Skeletal muscle tissue (tissue), 5 donors: Measurements from ENCODE around the gene FBXO47. TPM values are rescaled to one million over a fixed set of nuclear protein-coding genes. Genes with fewer than 3 reads are reported as not detected.

Source experiments
- H3K27ac ChIP-seq: one replicate; pipeline ENCODE4 v1.7.0; 2013; ENCODE audit warnings: mild to moderate bottlenecking, low read depth, low read length, inconsistent platforms
- H3K27me3 ChIP-seq, 3 donors: one replicate each; pipeline ENCODE4 v1.7.0; 2013; ENCODE audit warnings: low read length in 3 of 3; ENCODE audit not compliant: control insufficient read depth in 3 of 3, insufficient read depth in 3 of 3
- H3K36me3 ChIP-seq, 3 donors: one replicate each; pipeline ENCODE4 v1.7.0; 2013; ENCODE audit warnings: low read length in 3 of 3; ENCODE audit not compliant: control insufficient read depth in 3 of 3, insufficient read depth in 3 of 3
- H3K4me1 ChIP-seq, 3 donors: one replicate each; pipeline ENCODE4 v1.7.0; 2013; ENCODE audit warnings: low read length in 3 of 3, mild to moderate bottlenecking in 3 of 3; ENCODE audit not compliant: control insufficient read depth in 3 of 3, insufficient read depth in 3 of 3
- H3K4me3 ChIP-seq, 3 donors: one replicate each; pipeline ENCODE4 v1.7.0; 2013; ENCODE audit warnings: low read length in 3 of 3
- H3K9ac ChIP-seq, 3 donors: one replicate each; pipeline ENCODE4 v1.7.0; 2013; ENCODE audit warnings: low read length in 3 of 3, mild to moderate bottlenecking in 3 of 3, moderate library complexity in 2 of 3, low read depth in 1 of 3
- H3K9me3 ChIP-seq, 3 donors: one replicate each; pipeline ENCODE4 v1.7.0; 2013; ENCODE audit warnings: low read length in 3 of 3; ENCODE audit not compliant: control insufficient read depth in 3 of 3
- small RNA-seq: library from RNA; depleted of rRNA; stranded (forward); fragments of <200 nt; gene quantifications from one replicate; pipeline ENCODE3, GENCODE V24; 2014
- total RNA-seq: library from RNA; depleted of rRNA; stranded (reverse); fragments of >200 nt; gene quantifications from one replicate; pipeline ENCODE4 v1.2.3, GENCODE V29; 2014
- donor health status: Osteomylitis.

The FBXO47 gene
- total RNA-seq, 1 donor from 2014 or later, result not detected

GRCh38 chr17:38888842-38889241 lies 78.4 kb downstream of the FBXO47 start:
- Histone ChIP-seq H3K9ac (no peak overlapping the region), H3K27ac (no peak overlapping the region), H3K36me3 (peaks cover 17 to 32% (median 20%) of the 10 kb centered on the region in 3 donors), H3K4me1 (peaks cover 35 to 48% (median 44%) of the 10 kb centered on the region in 3 donors), H3K9me3 (no peaks in the 10 kb centered on the region), H3K27me3 (no peaks in the 10 kb centered on the region), H3K4me3 (no peak overlapping the region)

DNA sequence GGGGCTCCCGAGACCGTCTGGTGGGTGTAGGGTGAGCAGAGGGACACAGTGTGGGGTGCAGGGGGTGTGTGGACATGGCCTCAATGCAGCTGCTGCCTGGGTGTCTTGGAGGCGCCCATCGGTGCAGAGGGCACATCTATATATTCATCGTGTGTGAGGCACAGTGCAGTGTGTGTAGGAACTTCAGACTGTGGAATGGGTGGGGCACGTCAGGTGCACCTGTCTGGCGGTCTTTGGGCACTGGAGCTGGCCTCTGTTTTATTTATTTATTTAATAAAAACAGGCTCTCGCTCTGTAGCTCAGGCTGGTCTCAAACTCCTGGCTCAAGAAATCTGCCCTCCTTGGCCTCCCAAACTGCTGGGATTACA lies 80.6 kb downstream of the FBXO47 start:
- Histone ChIP-seq H3K27me3 (no peaks in the 10 kb centered on the region), H3K27ac (no peak overlapping the region), H3K36me3 (peaks cover 8 to 20% (median 11%) of the 10 kb centered on the region in 3 donors), H3K9me3 (no peaks in the 10 kb centered on the region), H3K4me3 (no peak overlapping the region), H3K4me1 (peaks cover 40 to 52% (median 45%) of the 10 kb centered on the region in 3 donors), H3K9ac (peak overlapping the region in 1 of 3 donors; percentile 8)

Small RNAs within 50 kb of the gene (small RNA-seq; reads per million reads assigned to genes)
- not detected for gene MIR6779

Other genes with a start within 250 kb of the FBXO47 start
- 3.1 TPM for gene CISD3, start 237.1 kb downstream of the FBXO47 start, total RNA-seq
- gene PCGF2, start 219.1 kb downstream of the FBXO47 start, total RNA-seq, result 3.1 TPM
- 156 TPM for gene PSMB3, start 214.7 kb downstream of the FBXO47 start, total RNA-seq
- 37.6 TPM for gene PIP4K2B, start 167.8 kb downstream of the FBXO47 start, total RNA-seq
- gene CWC25, start 142.1 kb downstream of the FBXO47 start, total RNA-seq, result 12.0 TPM
- 2,779 TPM for gene RPL23, start 113.7 kb downstream of the FBXO47 start, total RNA-seq
- 37.1 TPM for gene LASP1, start 97.3 kb downstream of the FBXO47 start, total RNA-seq
- gene PLXDC1, start 184.2 kb upstream of the FBXO47 start, total RNA-seq, result 0.52 TPM
- gene ARL5C, start 198.8 kb upstream of the FBXO47 start, total RNA-seq, result under 0.01 TPM
- gene CACNB1, start 230.3 kb upstream of the FBXO47 start, total RNA-seq, result 146 TPM
- 1,766 TPM for gene RPL19, start 232.9 kb upstream of the FBXO47 start, total RNA-seq